Endothelial cell of umbilical vein (primary cell): ENCODE data around the gene HAPLN2. TPM values are rescaled to one million over a fixed set of nuclear protein-coding genes. Genes with fewer than 3 reads are reported as not detected.
A peak's percentile ranks its signal among the peaks of the same experiment; 100 is the strongest.

Experiments
- BruUV-seq: library from RNA; stranded (reverse); fragments of 400-500 nt; replicated peaks from 2 replicates; lab custom pipeline; 2021; lab: Mats Ljungman, UMichigan
- CTCF ChIA-PET: fragments of 300-600, 350-600 bp; sonication (Branson Sonifier 250); formaldehyde crosslinking; loops from one replicate; lab custom pipeline; 2021; ENCODE audit warnings: antibody characterized with exemption, inconsistent platforms; lab: Charles Lee
- POLR2A ChIA-PET: fragments of 300-600, 350-600 bp; sonication (Branson Sonifier 250); formaldehyde crosslinking; loops from one replicate; lab custom pipeline; 2021; ENCODE audit warnings: antibody characterized with exemption, inconsistent platforms; lab: Charles Lee
- DNase-seq: peaks from one replicate; pipeline ENCODE4 v3.0.0-alpha.2; 2011; ENCODE audit warnings: low read depth, low spot score
- FAIRE-seq: peaks from 2 replicates; lab custom pipeline; 2011; peaks lifted over from hg19 to GRCh38; lab: Jason Lieb, UNC
- H2AFZ ChIP-seq: 2 replicates; pipeline ENCODE4 v1.6.0; 2012; ENCODE audit warnings: low read depth, low read length, control low read depth, inconsistent platforms
- H3K27ac ChIP-seq: 2 replicates; pipeline ENCODE4 v1.5.1; 2011; ENCODE audit warnings: low read depth, mild to moderate bottlenecking, control low read depth, low read length, moderate library complexity; ENCODE audit not compliant: insufficient read depth
- H3K27me3 ChIP-seq, 2 experiments: 2 replicates each; pipeline versions ENCODE4 v1.6.0 to v1.6.1; 2011; ENCODE audit warnings: low read length in 2 of 2, mixed read lengths in 1 of 2; ENCODE audit not compliant: control insufficient read depth in 2 of 2, insufficient read depth in 2 of 2
- H3K36me3 ChIP-seq, 2 experiments: 2 replicates in 1 of 2; 3 replicates in 1 of 2; pipeline ENCODE4 v1.5.1; 2011; ENCODE audit warnings: low read length in 2 of 2, mild to moderate bottlenecking in 1 of 2, moderate library complexity in 1 of 2; ENCODE audit not compliant: control insufficient read depth in 2 of 2, insufficient read depth in 2 of 2; ENCODE audit errors: extremely low read depth in 1 of 2
- H3K4me1 ChIP-seq: 3 replicates; pipeline ENCODE4 v1.5.1; 2011; ENCODE audit warnings: mild to moderate bottlenecking, low read length; ENCODE audit not compliant: control insufficient read depth, insufficient read depth; ENCODE audit errors: extremely low read depth
- H3K4me2 ChIP-seq: 2 replicates; pipeline ENCODE4 v1.6.1; 2011; ENCODE audit warnings: low read length, control low read depth, mixed read lengths; ENCODE audit not compliant: insufficient read depth
- H3K4me3 ChIP-seq, 3 experiments: fragments of 200-600 bp in 1 of 3; sonication (generic), shearing (Covaris generic) in 1 of 3; replicated peaks in 1 of 3; 2 replicates each; pipeline ENCODE4 v1.5.1; 2011 to 2016; ENCODE audit warnings: control low read depth in 3 of 3, low read length in 3 of 3, mild to moderate bottlenecking in 2 of 3, inconsistent platforms in 1 of 3, low read depth in 1 of 3, moderate library complexity in 1 of 3; ENCODE audit not compliant: insufficient read depth in 1 of 3
- H3K79me2 ChIP-seq: 2 replicates; pipeline ENCODE4 v1.6.0; 2012; ENCODE audit warnings: low read length, inconsistent platforms; ENCODE audit not compliant: control insufficient read depth, insufficient read depth
- H3K9ac ChIP-seq: replicated peaks from 2 replicates; pipeline ENCODE3; 2011; ENCODE audit warnings: low read length, control low read depth; ENCODE audit not compliant: insufficient read depth; ENCODE audit errors: extremely low read depth
- H3K9me1 ChIP-seq: replicated peaks from 3 replicates; pipeline ENCODE4 v1.6.0; 2011; ENCODE audit warnings: mild to moderate bottlenecking, low read length; ENCODE audit not compliant: control insufficient read depth, insufficient read depth; ENCODE audit errors: extremely low read depth
- H3K9me3 ChIP-seq: replicated peaks from 2 replicates; pipeline ENCODE4 v1.5.1; 2012; ENCODE audit warnings: low read length, inconsistent platforms; ENCODE audit not compliant: control insufficient read depth, insufficient read depth
- H4K20me1 ChIP-seq: replicated peaks from 2 replicates; pipeline ENCODE3; 2011; ENCODE audit warnings: mild to moderate bottlenecking, low read length; ENCODE audit not compliant: control insufficient read depth, insufficient read depth; ENCODE audit errors: extremely low read depth
- EZH2 ChIP-seq: IDR thresholded peaks from 2 replicates; pipeline ENCODE4 v1.6.1; 2012; ENCODE audit warnings: borderline replicate concordance, low read depth, mild to moderate bottlenecking, moderate library complexity, low read length, inconsistent platforms; ENCODE audit not compliant: severe bottlenecking
- FOS ChIP-seq: IDR thresholded peaks from 2 replicates; pipeline ENCODE4 v1.6.1; 2011; ENCODE audit warnings: mild to moderate bottlenecking, low read length, moderate library complexity, borderline replicate concordance; ENCODE audit not compliant: insufficient read depth
- GATA2 ChIP-seq: IDR thresholded peaks from 2 replicates; pipeline ENCODE4 v1.7.0; 2011; ENCODE audit warnings: low read depth, mild to moderate bottlenecking, moderate library complexity, mixed read lengths, low read length; ENCODE audit not compliant: insufficient read length, insufficient read depth
- JUN ChIP-seq: IDR thresholded peaks from 2 replicates; pipeline ENCODE4 v1.6.1; 2011; ENCODE audit warnings: borderline replicate concordance, low read depth; ENCODE audit not compliant: insufficient read length, insufficient read depth
- MYC ChIP-seq: IDR thresholded peaks from one replicate; pipeline ENCODE4 v1.6.1; 2011; ENCODE audit warnings: mild to moderate bottlenecking, low read depth, low read length
- POLR2A ChIP-seq: IDR thresholded peaks from 2 replicates; pipeline ENCODE4 v1.6.1; 2012; ENCODE audit warnings: low read depth, mild to moderate bottlenecking, control low read depth, low read length
- POLR2AphosphoS5 ChIP-seq: IDR thresholded peaks from 2 replicates; pipeline ENCODE4 v1.6.1; 2012; ENCODE audit warnings: low read depth, mild to moderate bottlenecking, control low read depth, low read length, moderate library complexity; ENCODE audit not compliant: insufficient read depth
- dilution Hi-C: fragments of 300-500 bp; cut with MboI; formaldehyde crosslinking; loops from one replicate; pipeline ENCODE4 v1.15.0; 2019; ENCODE audit warnings: low sequenced_read_pairs; ENCODE audit not compliant: extremely low pct_ligation_motif_present
- intact Hi-C: fragments of 100-400 bp; cut with micrococcal nuclease; formaldehyde crosslinking; loops from one replicate; pipeline ENCODE4 v1.10.0; 2022
- polyA plus RNA-seq, 4 experiments: library from polyadenylated mRNA; depleted of rRNA in 3 of 4; stranded (reverse) in 3 of 4; unstranded in 1 of 4; fragments of >200 nt; gene quantifications; 2 replicates each; pipeline versions ENCODE4 v1.2.1 to v1.2.3, GENCODE V29; 2011 to 2012; ENCODE audit warnings: missing spikeins in 1 of 4
- total RNA-seq: library from RNA; stranded (reverse); gene quantifications from 2 replicates; pipeline ENCODE4 v1.2.3, GENCODE V29; 2021
- TF ChIP-seq, protein P1 (sequence below), 2 donors: IDR thresholded peaks; 1 replicate in 1 of 2; 2 replicates in 1 of 2; pipeline ENCODE4 v1.5.1; 2011; ENCODE audit warnings: low read length in 2 of 2, mild to moderate bottlenecking in 2 of 2, moderate library complexity in 2 of 2, control low read depth in 1 of 2, inconsistent platforms in 1 of 2, low read depth in 1 of 2; ENCODE audit not compliant: insufficient read depth in 1 of 2; ENCODE audit errors: extremely low read depth in 1 of 2
- TF ChIP-seq, protein P2 (sequence below): IDR thresholded peaks from 2 replicates; pipeline ENCODE4 v1.6.1; 2011; ENCODE audit not compliant: insufficient read depth, insufficient read length

Gene HAPLN2
- total and polyA plus RNA-seq, 2 donors (not counting 3 experiments of a cell fraction or from before 2014, with no cell fraction given), result not detected

GRCh38 chr1:156599811-156600210 lies 19.4 kb upstream of the HAPLN2 start:
- Histone ChIP-seq H3K79me2 (peaks cover 19% of the 10 kb centered on the region), H4K20me1 (no peaks in the 10 kb centered on the region), H3K36me3 (peaks cover 0 to 24% of the 10 kb centered on the region in 2 experiments), H3K9ac (no peak overlapping the region), H3K4me1 (peaks cover 10% of the 10 kb centered on the region), H3K9me3 (no peaks in the 10 kb centered on the region), H3K4me2 (no peak overlapping the region), H3K27me3 (no peaks in the 10 kb centered on the region), H3K9me1 (no peaks in the 10 kb centered on the region), H2AFZ (no peak overlapping the region), H3K4me3 (no peak overlapping the region), H3K27ac (no peak overlapping the region)
- DNase-seq (no peak), FAIRE-seq (no peak)
- dilution Hi-C loops, result no loop called here
- POLR2A ChIA-PET, result no interaction called here
- intact Hi-C loops, result loop anchor here (2.0 kb wide), 2 partner anchors 15 to 143 kb away; no protein-coding TSS in a partner anchor
- TF ChIP-seq POLR2A (no peak), POLR2AphosphoS5 (no peak), FOS (no peak)
- TF ChIP-seq, protein P1, sequence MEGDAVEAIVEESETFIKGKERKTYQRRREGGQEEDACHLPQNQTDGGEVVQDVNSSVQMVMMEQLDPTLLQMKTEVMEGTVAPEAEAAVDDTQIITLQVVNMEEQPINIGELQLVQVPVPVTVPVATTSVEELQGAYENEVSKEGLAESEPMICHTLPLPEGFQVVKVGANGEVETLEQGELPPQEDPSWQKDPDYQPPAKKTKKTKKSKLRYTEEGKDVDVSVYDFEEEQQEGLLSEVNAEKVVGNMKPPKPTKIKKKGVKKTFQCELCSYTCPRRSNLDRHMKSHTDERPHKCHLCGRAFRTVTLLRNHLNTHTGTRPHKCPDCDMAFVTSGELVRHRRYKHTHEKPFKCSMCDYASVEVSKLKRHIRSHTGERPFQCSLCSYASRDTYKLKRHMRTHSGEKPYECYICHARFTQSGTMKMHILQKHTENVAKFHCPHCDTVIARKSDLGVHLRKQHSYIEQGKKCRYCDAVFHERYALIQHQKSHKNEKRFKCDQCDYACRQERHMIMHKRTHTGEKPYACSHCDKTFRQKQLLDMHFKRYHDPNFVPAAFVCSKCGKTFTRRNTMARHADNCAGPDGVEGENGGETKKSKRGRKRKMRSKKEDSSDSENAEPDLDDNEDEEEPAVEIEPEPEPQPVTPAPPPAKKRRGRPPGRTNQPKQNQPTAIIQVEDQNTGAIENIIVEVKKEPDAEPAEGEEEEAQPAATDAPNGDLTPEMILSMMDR (IDR thresholded peaks at IDR 0.05; ENCODE audit: extremely low read depth in 1 of 2, insufficient read depth in 1 of 2, low read depth in 1 of 2, low read length in 2 of 2), result no peak
- CTCF ChIA-PET, result interaction anchor here (1.1 to 1.8 kb wide), 6 partner anchors 8 to 214 kb away, joined by 3 to 11 read pairs (median 4); partner anchors contain the start of gene NAXE
- BruUV-seq, result no TSS peak

- DNase-seq (no peak), FAIRE-seq (peak; percentile 61)
- dilution Hi-C loops (no loop called here), intact Hi-C loops (loop anchor here (1.0 to 2.0 kb wide), 3 partner anchors 7 to 144 kb away; no protein-coding TSS in a partner anchor)
- Histone ChIP-seq H3K27ac (peak overlapping the region; percentile 60), H3K79me2 (peaks cover 19% of the 10 kb centered on the region), H2AFZ (peak overlapping the region; percentile 91), H3K9ac (peak overlapping the region; percentile 79), H3K9me1 (no peaks in the 10 kb centered on the region), H3K9me3 (no peaks in the 10 kb centered on the region), H3K27me3 (no peaks in the 10 kb centered on the region), H3K4me1 (peaks cover 10% of the 10 kb centered on the region), H3K36me3 (peaks cover 0 to 17% of the 10 kb centered on the region in 2 experiments), H4K20me1 (no peaks in the 10 kb centered on the region), H3K4me3 (peak overlapping the region; percentile 50 to 87 (median 58)), H3K4me2 (peak overlapping the region; percentile 76)
- POLR2A ChIA-PET, result interaction anchor here (1.8 kb wide), 1 partner anchor 9 kb away, joined by 9 read pairs; the partner anchor contains the start of gene NAXE
- CTCF ChIA-PET, result interaction anchor here (0.6 to 1.8 kb wide), 5 partner anchors 10 to 215 kb away, joined by 4 to 11 read pairs (median 5); partner anchors contain the start of gene NAXE
- TF ChIP-seq, protein P2, sequence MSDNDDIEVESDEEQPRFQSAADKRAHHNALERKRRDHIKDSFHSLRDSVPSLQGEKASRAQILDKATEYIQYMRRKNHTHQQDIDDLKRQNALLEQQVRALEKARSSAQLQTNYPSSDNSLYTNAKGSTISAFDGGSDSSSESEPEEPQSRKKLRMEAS, result no peak
- TF ChIP-seq EZH2 (no peak), FOS (no peak), POLR2A (no peak), MYC (no peak), JUN (no peak), GATA2 (no peak), POLR2AphosphoS5 (no peak)
- TF ChIP-seq, protein P1 (IDR thresholded peaks at IDR 0.05; ENCODE audit: extremely low read depth in 1 of 2, insufficient read depth in 1 of 2, low read depth in 1 of 2, low read length in 2 of 2), result no peak
- BruUV-seq, result no TSS peak
Observed at GRCh38 chr1:156600733-156601121, 18.5 kb upstream of the HAPLN2 start.
